ENCODE data around the gene RGS13.

The RGS13 gene

GRCh38 chr1:192631749-192632148, 4.2 kb upstream of the RGS13 start:
- no peak overlapping the region for H2AK5ac ChIP-seq (ENCODE audit: low read length)
- no peak overlapping the region for H3K4ac ChIP-seq (ENCODE audit: low read depth, low read length)
- no peak for DNase-seq
- H3K23ac ChIP-seq (ENCODE audit: low read length), result no peak overlapping the region
- H3K9ac ChIP-seq (ENCODE audit: low read length), result no peak overlapping the region
- H2AFZ ChIP-seq (ENCODE audit: insufficient read depth, low read length, poor library complexity), result no peak overlapping the region
- no peaks in the 10 kb centered on the region for H3K36me3 ChIP-seq (ENCODE audit: control insufficient read depth in 1 of 2, insufficient read depth in 2 of 2, low read length in 2 of 2)
- H4K12ac ChIP-seq (ENCODE audit: low read depth, low read length), result no peak overlapping the region
- H2BK120ac ChIP-seq (ENCODE audit: insufficient read depth, low read length, poor library complexity), result no peak overlapping the region
- peaks cover 0 to 1% of the 10 kb centered on the region in 2 experiments for H3K4me1 ChIP-seq (ENCODE audit: control insufficient read depth in 1 of 2, insufficient read depth in 2 of 2, low read length in 2 of 2)
- H3K9me3 ChIP-seq (ENCODE audit: insufficient read depth, low read depth, low read length), result no peaks in the 10 kb centered on the region
- no peak overlapping the region for H4K91ac ChIP-seq (ENCODE audit: low read depth, low read length)
- H3K27me3 ChIP-seq (ENCODE audit: insufficient read depth, low read length), result no peaks in the 10 kb centered on the region
- no peak overlapping the region for H3K14ac ChIP-seq (ENCODE audit: low read length)
- no peak overlapping the region for H3K4me2 ChIP-seq (ENCODE audit: low read length)
- H3K79me2 ChIP-seq (ENCODE audit: control insufficient read depth, insufficient read depth, low read length, poor library complexity), result no peaks in the 10 kb centered on the region
- no peak overlapping the region for H3K27ac ChIP-seq (ENCODE audit: low read depth, low read length)
- no peak overlapping the region for H2BK5ac ChIP-seq (ENCODE audit: low read depth, low read length, poor library complexity)
- H4K8ac ChIP-seq (ENCODE audit: low read depth, low read length), result no peak overlapping the region
- H3K18ac ChIP-seq (ENCODE audit: low read length), result no peak overlapping the region
- H3K79me1 ChIP-seq (ENCODE audit: low read length), result no peaks in the 10 kb centered on the region
- no peak overlapping the region for H2BK12ac ChIP-seq (ENCODE audit: low read length)
- H3K4me3 ChIP-seq (ENCODE audit: low read depth, low read length), result no peak overlapping the region

GRCh38 chr1:192632188-192632587, 3.8 kb upstream of the RGS13 start:
- no peak for DNase-seq
- Histone ChIP-seq H3K23ac (ENCODE audit: low read length) (no peak overlapping the region), H2BK120ac (ENCODE audit: insufficient read depth, low read length, poor library complexity) (no peak overlapping the region), H3K4me2 (ENCODE audit: low read length) (no peak overlapping the region), H3K79me2 (ENCODE audit: control insufficient read depth, insufficient read depth, low read length, poor library complexity) (no peaks in the 10 kb centered on the region), H4K12ac (ENCODE audit: low read depth, low read length) (no peak overlapping the region), H3K9ac (ENCODE audit: low read length) (no peak overlapping the region), H2AFZ (ENCODE audit: insufficient read depth, low read length, poor library complexity) (no peak overlapping the region), H2BK12ac (ENCODE audit: low read length) (no peak overlapping the region), H3K18ac (ENCODE audit: low read length) (no peak overlapping the region), H3K79me1 (ENCODE audit: low read length) (no peaks in the 10 kb centered on the region), H3K4ac (ENCODE audit: low read depth, low read length) (no peak overlapping the region), H3K27ac (ENCODE audit: low read depth, low read length) (peak overlapping the region; percentile 17), H3K14ac (ENCODE audit: low read length) (no peak overlapping the region), H2AK5ac (ENCODE audit: low read length) (no peak overlapping the region), H3K4me1 (ENCODE audit: control insufficient read depth in 1 of 2, insufficient read depth in 2 of 2, low read length in 2 of 2) (no peaks in the 10 kb centered on the region), H4K8ac (ENCODE audit: low read depth, low read length) (no peak overlapping the region), H2BK5ac (ENCODE audit: low read depth, low read length, poor library complexity) (no peak overlapping the region), H3K36me3 (ENCODE audit: control insufficient read depth in 1 of 2, insufficient read depth in 2 of 2, low read length in 2 of 2) (no peaks in the 10 kb centered on the region), H4K91ac (ENCODE audit: low read depth, low read length) (no peak overlapping the region), H3K9me3 (ENCODE audit: insufficient read depth, low read depth, low read length) (no peaks in the 10 kb centered on the region), H3K4me3 (ENCODE audit: low read depth, low read length) (no peak overlapping the region), H3K27me3 (ENCODE audit: insufficient read depth, low read length) (no peaks in the 10 kb centered on the region)
- no CpG with 5 or more reads among the region's 3 CpGs for WGBS (ENCODE audit: extremely low coverage, insufficient coverage, insufficient read length)

DNA sequence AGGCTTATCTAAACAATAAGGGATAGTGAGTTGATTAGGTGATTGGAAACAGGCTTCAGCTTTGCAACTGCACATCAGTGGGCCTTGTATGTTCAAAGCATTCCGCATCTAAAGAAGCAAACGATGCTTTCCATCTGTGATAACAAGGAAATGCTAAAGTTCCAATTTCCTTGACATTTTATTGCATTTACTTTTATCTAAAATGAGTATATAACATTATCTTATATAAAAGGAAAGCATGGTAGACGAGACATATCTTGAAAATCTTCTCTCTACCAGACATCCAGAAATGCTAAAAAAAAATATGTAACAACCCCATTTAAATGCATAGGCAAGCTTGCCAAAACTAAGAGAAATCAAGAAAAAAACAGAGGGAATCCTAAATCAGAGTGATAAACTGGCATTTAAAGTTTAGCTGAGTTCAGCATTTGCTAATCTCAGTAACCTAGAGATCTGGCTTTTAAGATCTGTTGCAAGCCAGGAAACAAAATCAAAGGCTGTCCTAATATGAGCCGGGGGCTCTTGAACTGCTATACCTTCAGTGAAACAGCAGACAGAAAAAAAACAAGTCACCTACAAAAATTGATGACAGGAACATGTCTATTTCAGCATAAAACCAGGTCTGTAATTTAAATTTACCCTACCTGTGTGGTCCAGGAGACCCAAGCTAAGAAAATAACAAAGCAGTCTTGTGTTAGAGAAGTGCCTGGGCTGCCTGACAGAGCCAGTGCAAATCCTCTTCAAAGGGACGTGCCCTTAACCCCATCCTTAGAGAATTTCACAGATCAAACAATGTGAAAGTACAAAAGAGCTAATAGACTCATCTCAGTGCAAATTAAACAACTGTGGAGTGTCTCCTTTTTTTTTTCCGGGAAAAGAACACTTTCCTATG, 3.1 kb upstream of the RGS13 start:
- Histone ChIP-seq H3K27ac (ENCODE audit: low read depth, low read length) (peak overlapping the region; percentile 17), H4K8ac (ENCODE audit: low read depth, low read length) (no peak overlapping the region), H3K27me3 (ENCODE audit: insufficient read depth, low read length) (no peaks in the 10 kb centered on the region), H2AFZ (ENCODE audit: insufficient read depth, low read length, poor library complexity) (no peak overlapping the region), H3K9me3 (ENCODE audit: insufficient read depth, low read depth, low read length) (no peaks in the 10 kb centered on the region), H3K36me3 (ENCODE audit: control insufficient read depth in 1 of 2, insufficient read depth in 2 of 2, low read length in 2 of 2) (no peaks in the 10 kb centered on the region), H3K79me2 (ENCODE audit: control insufficient read depth, insufficient read depth, low read length, poor library complexity) (no peaks in the 10 kb centered on the region), H4K91ac (ENCODE audit: low read depth, low read length) (no peak overlapping the region), H3K4me3 (ENCODE audit: low read depth, low read length) (no peak overlapping the region), H2BK12ac (ENCODE audit: low read length) (no peak overlapping the region), H2BK120ac (ENCODE audit: insufficient read depth, low read length, poor library complexity) (no peak overlapping the region), H3K4me1 (ENCODE audit: control insufficient read depth in 1 of 2, insufficient read depth in 2 of 2, low read length in 2 of 2) (no peaks in the 10 kb centered on the region), H3K14ac (ENCODE audit: low read length) (no peak overlapping the region), H3K79me1 (ENCODE audit: low read length) (no peaks in the 10 kb centered on the region), H3K23ac (ENCODE audit: low read length) (no peak overlapping the region), H3K4me2 (ENCODE audit: low read length) (no peak overlapping the region), H3K18ac (ENCODE audit: low read length) (no peak overlapping the region), H3K4ac (ENCODE audit: low read depth, low read length) (no peak overlapping the region), H4K12ac (ENCODE audit: low read depth, low read length) (no peak overlapping the region), H2AK5ac (ENCODE audit: low read length) (no peak overlapping the region), H2BK5ac (ENCODE audit: low read depth, low read length, poor library complexity) (no peak overlapping the region), H3K9ac (ENCODE audit: low read length) (no peak overlapping the region)
- no CpG with 5 or more reads among the region's 6 CpGs for WGBS (ENCODE audit: extremely low coverage, insufficient coverage, insufficient read length)
- DNase-seq, result no peak

GRCh38 chr1:192633533-192634253, 2.3 kb upstream of the RGS13 start:
- Histone ChIP-seq H3K4ac (ENCODE audit: low read depth, low read length) (no peak overlapping the region), H3K27ac (ENCODE audit: low read depth, low read length) (no peak overlapping the region), H3K18ac (ENCODE audit: low read length) (no peak overlapping the region), H2BK12ac (ENCODE audit: low read length) (no peak overlapping the region), H4K12ac (ENCODE audit: low read depth, low read length) (no peak overlapping the region), H2BK5ac (ENCODE audit: low read depth, low read length, poor library complexity) (no peak overlapping the region), H3K14ac (ENCODE audit: low read length) (no peak overlapping the region), H2BK120ac (ENCODE audit: insufficient read depth, low read length, poor library complexity) (no peak overlapping the region), H3K23ac (ENCODE audit: low read length) (no peak overlapping the region), H4K8ac (ENCODE audit: low read depth, low read length) (no peak overlapping the region), H3K79me1 (ENCODE audit: low read length) (no peaks in the 10 kb centered on the region), H4K91ac (ENCODE audit: low read depth, low read length) (no peak overlapping the region), H2AK5ac (ENCODE audit: low read length) (no peak overlapping the region), H3K9ac (ENCODE audit: low read length) (no peak overlapping the region), H3K36me3 (ENCODE audit: control insufficient read depth in 1 of 2, insufficient read depth in 2 of 2, low read length in 2 of 2) (no peaks in the 10 kb centered on the region), H3K4me2 (ENCODE audit: low read length) (no peak overlapping the region), H3K4me1 (ENCODE audit: control insufficient read depth in 1 of 2, insufficient read depth in 2 of 2, low read length in 2 of 2) (no peaks in the 10 kb centered on the region), H3K27me3 (ENCODE audit: insufficient read depth, low read length) (no peaks in the 10 kb centered on the region), H3K79me2 (ENCODE audit: control insufficient read depth, insufficient read depth, low read length, poor library complexity) (no peaks in the 10 kb centered on the region), H3K4me3 (ENCODE audit: low read depth, low read length) (no peak overlapping the region), H2AFZ (ENCODE audit: insufficient read depth, low read length, poor library complexity) (no peak overlapping the region), H3K9me3 (ENCODE audit: insufficient read depth, low read depth, low read length) (no peaks in the 10 kb centered on the region)
- WGBS (ENCODE audit: extremely low coverage, insufficient coverage, insufficient read length), result no CpG with 5 or more reads among the region's 7 CpGs
- no peak for DNase-seq
